Endothelial cell of umbilical vein (primary cell): ENCODE data around the gene STOML3. TPM values are rescaled to one million over a fixed set of nuclear protein-coding genes. Genes with fewer than 3 reads are reported as not detected.

Experiments
- BruUV-seq: library from RNA; stranded (reverse); fragments of 400-500 nt; replicated peaks from 2 replicates; lab custom pipeline; 2021; lab: Mats Ljungman, UMichigan
- CTCF ChIA-PET: fragments of 300-600, 350-600 bp; sonication (Branson Sonifier 250); formaldehyde crosslinking; loops from one replicate; lab custom pipeline; 2021; ENCODE audit warnings: antibody characterized with exemption, inconsistent platforms; lab: Charles Lee
- POLR2A ChIA-PET: fragments of 300-600, 350-600 bp; sonication (Branson Sonifier 250); formaldehyde crosslinking; loops from one replicate; lab custom pipeline; 2021; ENCODE audit warnings: antibody characterized with exemption, inconsistent platforms; lab: Charles Lee
- DNase-seq: peaks from one replicate; pipeline ENCODE4 v3.0.0-alpha.2; 2011; ENCODE audit warnings: low read depth, low spot score
- FAIRE-seq: peaks from 2 replicates; lab custom pipeline; 2011; peaks lifted over from hg19 to GRCh38; lab: Jason Lieb, UNC
- H2AFZ ChIP-seq: 2 replicates; pipeline ENCODE4 v1.6.0; 2012; ENCODE audit warnings: low read depth, low read length, control low read depth, inconsistent platforms
- H3K27ac ChIP-seq: 2 replicates; pipeline ENCODE4 v1.5.1; 2011; ENCODE audit warnings: low read depth, mild to moderate bottlenecking, control low read depth, low read length, moderate library complexity; ENCODE audit not compliant: insufficient read depth
- H3K27me3 ChIP-seq, 2 experiments: 2 replicates each; pipeline versions ENCODE4 v1.6.0 to v1.6.1; 2011; ENCODE audit warnings: low read length in 2 of 2, mixed read lengths in 1 of 2; ENCODE audit not compliant: control insufficient read depth in 2 of 2, insufficient read depth in 2 of 2
- H3K36me3 ChIP-seq, 2 experiments: 2 replicates in 1 of 2; 3 replicates in 1 of 2; pipeline ENCODE4 v1.5.1; 2011; ENCODE audit warnings: low read length in 2 of 2, mild to moderate bottlenecking in 1 of 2, moderate library complexity in 1 of 2; ENCODE audit not compliant: control insufficient read depth in 2 of 2, insufficient read depth in 2 of 2; ENCODE audit errors: extremely low read depth in 1 of 2
- H3K4me1 ChIP-seq: 3 replicates; pipeline ENCODE4 v1.5.1; 2011; ENCODE audit warnings: mild to moderate bottlenecking, low read length; ENCODE audit not compliant: control insufficient read depth, insufficient read depth; ENCODE audit errors: extremely low read depth
- H3K4me2 ChIP-seq: 2 replicates; pipeline ENCODE4 v1.6.1; 2011; ENCODE audit warnings: low read length, control low read depth, mixed read lengths; ENCODE audit not compliant: insufficient read depth
- H3K4me3 ChIP-seq, 3 experiments: fragments of 200-600 bp in 1 of 3; sonication (generic), shearing (Covaris generic) in 1 of 3; replicated peaks in 1 of 3; 2 replicates each; pipeline ENCODE4 v1.5.1; 2011 to 2016; ENCODE audit warnings: control low read depth in 3 of 3, low read length in 3 of 3, mild to moderate bottlenecking in 2 of 3, inconsistent platforms in 1 of 3, low read depth in 1 of 3, moderate library complexity in 1 of 3; ENCODE audit not compliant: insufficient read depth in 1 of 3
- H3K79me2 ChIP-seq: 2 replicates; pipeline ENCODE4 v1.6.0; 2012; ENCODE audit warnings: low read length, inconsistent platforms; ENCODE audit not compliant: control insufficient read depth, insufficient read depth
- H3K9ac ChIP-seq: replicated peaks from 2 replicates; pipeline ENCODE3; 2011; ENCODE audit warnings: low read length, control low read depth; ENCODE audit not compliant: insufficient read depth; ENCODE audit errors: extremely low read depth
- H3K9me1 ChIP-seq: replicated peaks from 3 replicates; pipeline ENCODE4 v1.6.0; 2011; ENCODE audit warnings: mild to moderate bottlenecking, low read length; ENCODE audit not compliant: control insufficient read depth, insufficient read depth; ENCODE audit errors: extremely low read depth
- H3K9me3 ChIP-seq: replicated peaks from 2 replicates; pipeline ENCODE4 v1.5.1; 2012; ENCODE audit warnings: low read length, inconsistent platforms; ENCODE audit not compliant: control insufficient read depth, insufficient read depth
- H4K20me1 ChIP-seq: replicated peaks from 2 replicates; pipeline ENCODE3; 2011; ENCODE audit warnings: mild to moderate bottlenecking, low read length; ENCODE audit not compliant: control insufficient read depth, insufficient read depth; ENCODE audit errors: extremely low read depth
- CTCF ChIP-seq, 2 donors: IDR thresholded peaks; 1 replicate in 1 of 2; 2 replicates in 1 of 2; pipeline ENCODE4 v1.5.1; 2011; ENCODE audit warnings: low read length in 2 of 2, mild to moderate bottlenecking in 2 of 2, moderate library complexity in 2 of 2, control low read depth in 1 of 2, inconsistent platforms in 1 of 2, low read depth in 1 of 2; ENCODE audit not compliant: insufficient read depth in 1 of 2; ENCODE audit errors: extremely low read depth in 1 of 2
- EZH2 ChIP-seq: IDR thresholded peaks from 2 replicates; pipeline ENCODE4 v1.6.1; 2012; ENCODE audit warnings: borderline replicate concordance, low read depth, mild to moderate bottlenecking, moderate library complexity, low read length, inconsistent platforms; ENCODE audit not compliant: severe bottlenecking
- GATA2 ChIP-seq: IDR thresholded peaks from 2 replicates; pipeline ENCODE4 v1.7.0; 2011; ENCODE audit warnings: low read depth, mild to moderate bottlenecking, moderate library complexity, mixed read lengths, low read length; ENCODE audit not compliant: insufficient read length, insufficient read depth
- MAX ChIP-seq: IDR thresholded peaks from 2 replicates; pipeline ENCODE4 v1.6.1; 2011; ENCODE audit not compliant: insufficient read depth, insufficient read length
- MYC ChIP-seq: IDR thresholded peaks from one replicate; pipeline ENCODE4 v1.6.1; 2011; ENCODE audit warnings: mild to moderate bottlenecking, low read depth, low read length
- POLR2A ChIP-seq: IDR thresholded peaks from 2 replicates; pipeline ENCODE4 v1.6.1; 2012; ENCODE audit warnings: low read depth, mild to moderate bottlenecking, control low read depth, low read length
- POLR2AphosphoS5 ChIP-seq: IDR thresholded peaks from 2 replicates; pipeline ENCODE4 v1.6.1; 2012; ENCODE audit warnings: low read depth, mild to moderate bottlenecking, control low read depth, low read length, moderate library complexity; ENCODE audit not compliant: insufficient read depth
- dilution Hi-C: fragments of 300-500 bp; cut with MboI; formaldehyde crosslinking; loops from one replicate; pipeline ENCODE4 v1.15.0; 2019; ENCODE audit warnings: low sequenced_read_pairs; ENCODE audit not compliant: extremely low pct_ligation_motif_present
- intact Hi-C: fragments of 100-400 bp; cut with micrococcal nuclease; formaldehyde crosslinking; loops from one replicate; pipeline ENCODE4 v1.10.0; 2022
- polyA plus RNA-seq, 4 experiments: library from polyadenylated mRNA; depleted of rRNA in 3 of 4; stranded (reverse) in 3 of 4; unstranded in 1 of 4; fragments of >200 nt; gene quantifications; 2 replicates each; pipeline versions ENCODE4 v1.2.1 to v1.2.3, GENCODE V29; 2011 to 2012; ENCODE audit warnings: missing spikeins in 1 of 4
- total RNA-seq: library from RNA; stranded (reverse); gene quantifications from 2 replicates; pipeline ENCODE4 v1.2.3, GENCODE V29; 2021

Gene STOML3
- total and polyA plus RNA-seq, 2 donors (not counting 3 experiments of a cell fraction or from before 2014, with no cell fraction given): not detected

- intact Hi-C loops (loop anchor here (2.0 kb wide), 1 partner anchor 102 kb away; no protein-coding TSS in a partner anchor), dilution Hi-C loops (no loop called here)
- no peak overlapping the region for H3K27ac ChIP-seq
- no peaks in the 10 kb centered on the region for H3K9me3 ChIP-seq
- H3K4me3 ChIP-seq: no peak overlapping the region
- H3K9me1 ChIP-seq: no peaks in the 10 kb centered on the region
- no peaks in the 10 kb centered on the region for H4K20me1 ChIP-seq
- no peak overlapping the region for H3K4me2 ChIP-seq
- peaks cover 21 to 40% of the 10 kb centered on the region in 2 experiments for H3K36me3 ChIP-seq
- no peak overlapping the region for H3K9ac ChIP-seq
- H2AFZ ChIP-seq: no peak overlapping the region
- FAIRE-seq (peak; percentile 76), DNase-seq (peak; percentile 47)
- ChIA-PET POLR2A (no interaction called here), CTCF (interaction anchor here (0.6 to 1.4 kb wide), 11 partner anchors 9 to 599 kb away, joined by 3 to 7 read pairs (median 3); partner anchors contain the start of genes NHLRC3 and PROSER1)
- BruUV-seq: no TSS peak
- H3K79me2 ChIP-seq: no peaks in the 10 kb centered on the region
- no peak for TF ChIP-seq POLR2AphosphoS5
- TF ChIP-seq GATA2: no peak
- peak; percentile 21 to 56 for TF ChIP-seq CTCF (IDR thresholded peaks at IDR 0.05; ENCODE audit: extremely low read depth in 1 of 2, insufficient read depth in 1 of 2, low read depth in 1 of 2, low read length in 2 of 2)
- TF ChIP-seq MYC: no peak
- no peak for TF ChIP-seq EZH2
- TF ChIP-seq MAX: no peak
- no peak for TF ChIP-seq POLR2A
- H3K4me1 ChIP-seq: no peaks in the 10 kb centered on the region
- no peaks in the 10 kb centered on the region for H3K27me3 ChIP-seq
These were observed 26.2 kb upstream of the STOML3 start for GRCh38 chr13:39016787-39017186.
